ENCODE measurements around the gene MIA3. TPM values are rescaled to one million over a fixed set of nuclear protein-coding genes. Genes with fewer than 3 reads are reported as not detected.

MIA3 gene
- polyA plus RNA-seq, 1 of the 3 experiments (the other 2 are of a cell fraction): 51.4 TPM

GRCh38 chr1:222643938-222644635 is 26.2 kb downstream of the MIA3 start:
- peak overlapping the region; percentile 95 for H2AFZ ChIP-seq (ENCODE audit: low read depth)
- no peaks in the 10 kb centered on the region for H3K27me3 ChIP-seq (ENCODE audit: insufficient read depth)
- CTCF ChIA-PET: interaction anchor here (0.8 to 7.1 kb wide), 3 partner anchors 10 to 179 kb away, joined by 3 to 50 read pairs (median 12); no protein-coding TSS in a partner anchor
- 3% methylated on average over 39 of the region's 42 CpGs for WGBS (ENCODE audit: low lambda C conversion rate)
- H3K9me3 ChIP-seq: 0 out of 2 replicates have a peak, but pooled peaks cover 4% of the 10 kb centered on the region
- POLR2A ChIA-PET: interaction anchor here (0.6 to 2.5 kb wide), 7 partner anchors 9 to 179 kb away, joined by 3 to 12 read pairs (median 3); partner anchors contain the start of genes AIDA and BROX
- H3K36me3 ChIP-seq (replicated peaks in 1 of 2; ENCODE audit: control insufficient read depth in 1 of 2, insufficient read depth in 2 of 2, low read length in 1 of 2): peaks cover 15 to 56% of the 10 kb centered on the region in 2 experiments
- no peaks in the 10 kb centered on the region for H3K9me2 ChIP-seq
- H3K4me3 ChIP-seq (ENCODE audit: low read depth in 2 of 2, low read length in 1 of 2): peak overlapping the region; percentile 99
- peak overlapping the region; percentile 89 to 93 for H3K27ac ChIP-seq (ENCODE audit: low read depth in 2 of 2, low read length in 1 of 2)
- peak overlapping the region; percentile 86 for H3K9ac ChIP-seq
- peaks cover 26% of the 10 kb centered on the region for H3K79me2 ChIP-seq (ENCODE audit: insufficient read depth)
- H4K20me1 ChIP-seq (ENCODE audit: insufficient read depth): no peaks in the 10 kb centered on the region
- peaks cover 22% of the 10 kb centered on the region for H3F3A ChIP-seq (replicated peaks; ENCODE audit: insufficient read depth)
- peak; percentile 89 for DNase-seq
- H3K4me1 ChIP-seq (ENCODE audit: control insufficient read depth in 1 of 2, insufficient read depth in 2 of 2, low read depth in 1 of 2, low read length in 1 of 2): peaks cover 0 to 9% of the 10 kb centered on the region in 2 experiments; a peak in 3 of 4 replicates
- peak overlapping the region; percentile 93 for H3K4me2 ChIP-seq
- TF ChIP-seq, protein P1, sequence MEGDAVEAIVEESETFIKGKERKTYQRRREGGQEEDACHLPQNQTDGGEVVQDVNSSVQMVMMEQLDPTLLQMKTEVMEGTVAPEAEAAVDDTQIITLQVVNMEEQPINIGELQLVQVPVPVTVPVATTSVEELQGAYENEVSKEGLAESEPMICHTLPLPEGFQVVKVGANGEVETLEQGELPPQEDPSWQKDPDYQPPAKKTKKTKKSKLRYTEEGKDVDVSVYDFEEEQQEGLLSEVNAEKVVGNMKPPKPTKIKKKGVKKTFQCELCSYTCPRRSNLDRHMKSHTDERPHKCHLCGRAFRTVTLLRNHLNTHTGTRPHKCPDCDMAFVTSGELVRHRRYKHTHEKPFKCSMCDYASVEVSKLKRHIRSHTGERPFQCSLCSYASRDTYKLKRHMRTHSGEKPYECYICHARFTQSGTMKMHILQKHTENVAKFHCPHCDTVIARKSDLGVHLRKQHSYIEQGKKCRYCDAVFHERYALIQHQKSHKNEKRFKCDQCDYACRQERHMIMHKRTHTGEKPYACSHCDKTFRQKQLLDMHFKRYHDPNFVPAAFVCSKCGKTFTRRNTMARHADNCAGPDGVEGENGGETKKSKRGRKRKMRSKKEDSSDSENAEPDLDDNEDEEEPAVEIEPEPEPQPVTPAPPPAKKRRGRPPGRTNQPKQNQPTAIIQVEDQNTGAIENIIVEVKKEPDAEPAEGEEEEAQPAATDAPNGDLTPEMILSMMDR (IDR thresholded peaks at IDR 0.05): no peak
- TF ChIP-seq JUND (IDR thresholded peaks at IDR 0.05): peak; percentile 50; the same call in 1 of the 2 replicates
- TF ChIP-seq MEF2A (IDR thresholded peaks at IDR 0.05; ENCODE audit: borderline replicate concordance, low read depth): no peak
- TF ChIP-seq, protein P2, sequence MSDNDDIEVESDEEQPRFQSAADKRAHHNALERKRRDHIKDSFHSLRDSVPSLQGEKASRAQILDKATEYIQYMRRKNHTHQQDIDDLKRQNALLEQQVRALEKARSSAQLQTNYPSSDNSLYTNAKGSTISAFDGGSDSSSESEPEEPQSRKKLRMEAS (IDR thresholded peaks at IDR 0.05; ENCODE audit: low read depth): peak; percentile 26; the same call in 1 of the 2 replicates
- TF ChIP-seq FOXM1 (IDR thresholded peaks at IDR 0.05; ENCODE audit: low read depth): no peak
- no peak for TF ChIP-seq NRF1 (IDR thresholded peaks at IDR 0.05; ENCODE audit: low read depth, low read length)
- TF ChIP-seq, protein P3, sequence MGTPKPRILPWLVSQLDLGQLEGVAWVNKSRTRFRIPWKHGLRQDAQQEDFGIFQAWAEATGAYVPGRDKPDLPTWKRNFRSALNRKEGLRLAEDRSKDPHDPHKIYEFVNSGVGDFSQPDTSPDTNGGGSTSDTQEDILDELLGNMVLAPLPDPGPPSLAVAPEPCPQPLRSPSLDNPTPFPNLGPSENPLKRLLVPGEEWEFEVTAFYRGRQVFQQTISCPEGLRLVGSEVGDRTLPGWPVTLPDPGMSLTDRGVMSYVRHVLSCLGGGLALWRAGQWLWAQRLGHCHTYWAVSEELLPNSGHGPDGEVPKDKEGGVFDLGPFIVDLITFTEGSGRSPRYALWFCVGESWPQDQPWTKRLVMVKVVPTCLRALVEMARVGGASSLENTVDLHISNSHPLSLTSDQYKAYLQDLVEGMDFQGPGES (IDR thresholded peaks at IDR 0.05; ENCODE audit: low read depth, low read length): no peak
- peak; percentile 92 for TF ChIP-seq ELF1 (IDR thresholded peaks at IDR 0.05)
- peak; percentile 82 for TF ChIP-seq GABPA (IDR thresholded peaks at IDR 0.05; ENCODE audit: low read depth)
- no peak for TF ChIP-seq EZH2phosphoT487 (IDR thresholded peaks at IDR 0.05; ENCODE audit: borderline replicate concordance, low read depth)
- TF ChIP-seq FOSL2 (IDR thresholded peaks at IDR 0.05; ENCODE audit: borderline replicate concordance, low read depth): no peak
- TF ChIP-seq, protein P4, sequence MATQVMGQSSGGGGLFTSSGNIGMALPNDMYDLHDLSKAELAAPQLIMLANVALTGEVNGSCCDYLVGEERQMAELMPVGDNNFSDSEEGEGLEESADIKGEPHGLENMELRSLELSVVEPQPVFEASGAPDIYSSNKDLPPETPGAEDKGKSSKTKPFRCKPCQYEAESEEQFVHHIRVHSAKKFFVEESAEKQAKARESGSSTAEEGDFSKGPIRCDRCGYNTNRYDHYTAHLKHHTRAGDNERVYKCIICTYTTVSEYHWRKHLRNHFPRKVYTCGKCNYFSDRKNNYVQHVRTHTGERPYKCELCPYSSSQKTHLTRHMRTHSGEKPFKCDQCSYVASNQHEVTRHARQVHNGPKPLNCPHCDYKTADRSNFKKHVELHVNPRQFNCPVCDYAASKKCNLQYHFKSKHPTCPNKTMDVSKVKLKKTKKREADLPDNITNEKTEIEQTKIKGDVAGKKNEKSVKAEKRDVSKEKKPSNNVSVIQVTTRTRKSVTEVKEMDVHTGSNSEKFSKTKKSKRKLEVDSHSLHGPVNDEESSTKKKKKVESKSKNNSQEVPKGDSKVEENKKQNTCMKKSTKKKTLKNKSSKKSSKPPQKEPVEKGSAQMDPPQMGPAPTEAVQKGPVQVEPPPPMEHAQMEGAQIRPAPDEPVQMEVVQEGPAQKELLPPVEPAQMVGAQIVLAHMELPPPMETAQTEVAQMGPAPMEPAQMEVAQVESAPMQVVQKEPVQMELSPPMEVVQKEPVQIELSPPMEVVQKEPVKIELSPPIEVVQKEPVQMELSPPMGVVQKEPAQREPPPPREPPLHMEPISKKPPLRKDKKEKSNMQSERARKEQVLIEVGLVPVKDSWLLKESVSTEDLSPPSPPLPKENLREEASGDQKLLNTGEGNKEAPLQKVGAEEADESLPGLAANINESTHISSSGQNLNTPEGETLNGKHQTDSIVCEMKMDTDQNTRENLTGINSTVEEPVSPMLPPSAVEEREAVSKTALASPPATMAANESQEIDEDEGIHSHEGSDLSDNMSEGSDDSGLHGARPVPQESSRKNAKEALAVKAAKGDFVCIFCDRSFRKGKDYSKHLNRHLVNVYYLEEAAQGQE (IDR thresholded peaks at IDR 0.05; ENCODE audit: low read depth, low read length): no peak
- TF ChIP-seq FOXJ3 (CRISPR knock-in tag; IDR thresholded peaks at IDR 0.05): no peak
- no peak for TF ChIP-seq GATA2 (CRISPR knock-in tag; IDR thresholded peaks at IDR 0.05)
- TF ChIP-seq PBX3 (IDR thresholded peaks at IDR 0.05): peak; percentile 55
- TF ChIP-seq RFX5 (IDR thresholded peaks at IDR 0.05; ENCODE audit: low read length): peak; percentile 53; the same call in 1 of the 2 replicates
- peak; percentile 14; the same call in 1 of the 2 replicates for TF ChIP-seq TCF12 (IDR thresholded peaks at IDR 0.05)
- TF ChIP-seq EP300 (IDR thresholded peaks at IDR 0.05; ENCODE audit: borderline replicate concordance in 1 of 2, low read depth in 1 of 2, low read length in 1 of 2): peak; percentile 33 to 48; a peak in 2 of 4 replicates
- no peak for TF ChIP-seq TEAD4 (IDR thresholded peaks at IDR 0.05; ENCODE audit: borderline replicate concordance, insufficient read depth)
- no peak for TF ChIP-seq USF2 (IDR thresholded peaks at IDR 0.05; ENCODE audit: borderline replicate concordance, low read depth, low read length)
- no peak for TF ChIP-seq ZBTB33 (IDR thresholded peaks at IDR 0.05; ENCODE audit: borderline replicate concordance, low read depth)
